GM19468 (cell line): ENCODE results near the gene KCNQ5.
"Not testable (repeated sequence)": the region's sequence is repeated elsewhere in the genome, so short reads cannot be mapped to it uniquely, and the experiment has no call there.

Experiments
- ATAC-seq: cut with Tn5 transposase; IDR thresholded peaks from one replicate; pipeline ENCODE4 v1.9.1; 2021; ENCODE audit warnings: mild to moderate bottlenecking, moderate library complexity, moderate number of reproducible peaks; ENCODE audit not compliant: unreplicated experiment; ENCODE audit errors: extremely low read depth

The KCNQ5 gene

DNA sequence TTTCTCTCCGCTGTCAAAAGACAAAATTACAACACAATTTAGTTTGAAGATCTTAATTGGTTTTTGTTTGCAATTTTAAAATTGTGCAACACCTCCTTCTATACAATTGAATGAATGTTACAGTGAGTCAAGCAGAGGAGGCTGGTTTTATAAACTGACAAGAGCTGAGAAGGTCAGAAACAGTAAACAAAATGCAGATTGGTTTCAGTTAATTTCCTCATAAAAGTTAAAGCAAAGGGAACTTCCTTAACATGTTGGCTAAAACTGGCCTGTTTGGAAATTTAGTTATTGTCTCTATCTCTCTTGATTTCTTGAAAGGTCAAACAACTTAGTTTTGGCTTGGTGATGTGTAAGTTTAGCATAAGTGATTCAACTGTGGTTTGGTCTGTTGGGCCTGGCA is 581.2 kb downstream of the KCNQ5 start:
- ATAC-seq: no peak

GRCh38 chr6:73204252-73204651 is 582.4 kb downstream of the KCNQ5 start:
- no peak for ATAC-seq

GRCh38 chr6:73207221-73207837 is 585.5 kb downstream of the KCNQ5 start:
- ATAC-seq: no peak

- ATAC-seq: no peak
Observed at GRCh38 chr6:73209117-73209516, 587.3 kb downstream of the KCNQ5 start.

GRCh38 chr6:73216859-73217258 is 595.0 kb downstream of the KCNQ5 start:
- no peak for ATAC-seq

DNA sequence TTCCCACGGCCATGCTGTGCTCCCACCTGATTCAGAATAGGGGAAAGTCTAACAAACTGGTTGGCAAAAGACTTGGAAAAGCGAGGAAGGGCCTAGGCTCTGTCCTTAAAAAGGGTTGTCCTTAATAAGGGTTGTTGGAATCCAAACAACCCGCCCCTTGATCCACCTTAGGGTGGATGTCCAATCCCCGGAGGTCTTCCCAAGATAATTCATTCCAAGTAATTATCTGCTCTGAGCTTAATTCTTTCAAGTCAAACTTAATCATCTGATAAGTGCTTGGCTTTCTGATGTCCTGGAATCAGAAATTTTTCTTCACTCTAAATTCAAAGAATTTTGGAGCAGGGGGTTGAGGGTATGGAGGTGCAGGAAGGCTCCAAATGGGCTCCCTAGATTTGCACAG is 603.5 kb downstream of the KCNQ5 start, which contains the start of gene KHDC1L:
TSS of gene KHDC1L (minus strand) at position 101 of the 400 bp plus-strand sequence. CDS start at position 13, 88 bp downstream.
- no peak for ATAC-seq

DNA sequence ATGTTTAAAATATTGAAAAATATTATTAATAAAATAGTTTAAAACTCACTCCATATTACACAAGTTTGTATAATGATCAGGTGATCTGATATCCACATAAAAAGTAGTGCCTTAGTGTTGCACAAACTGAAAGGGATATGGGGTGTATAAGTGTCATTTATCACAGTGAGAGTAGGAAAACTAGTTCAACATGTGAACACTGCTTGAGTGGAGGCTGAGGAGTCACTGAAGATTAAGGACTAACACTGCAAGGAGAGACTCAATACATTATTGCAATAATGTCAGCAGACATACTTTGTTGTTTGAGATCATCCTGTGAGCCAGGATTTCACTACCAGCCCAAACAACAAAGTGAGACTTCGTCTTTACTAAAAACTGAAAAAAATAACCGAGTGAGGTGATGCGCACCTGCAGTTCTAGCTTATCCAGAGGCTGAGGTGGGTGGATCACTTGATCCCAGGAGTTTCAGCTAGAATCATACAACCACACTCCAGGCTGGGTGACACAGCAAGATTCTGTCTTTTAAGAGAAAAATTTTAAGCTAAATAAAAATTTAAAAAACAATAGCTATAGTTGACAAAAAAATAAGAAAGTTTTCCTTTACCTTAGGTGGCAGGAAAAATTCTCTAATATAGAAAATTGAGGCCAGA is 605.9 kb downstream of the KCNQ5 start:
- ATAC-seq: no peak

- no peak for ATAC-seq
Observed at GRCh38 chr6:73231986-73232391, 610.1 kb downstream of the KCNQ5 start.

- no peak for ATAC-seq
Observed at GRCh38 chr6:73233048-73233447, 611.2 kb downstream of the KCNQ5 start.

GRCh38 chr6:73233971-73234370 is 612.1 kb downstream of the KCNQ5 start:
- ATAC-seq: not testable (repeated sequence)

- no peak for ATAC-seq
Observed at GRCh38 chr6:73234733-73235132, 612.9 kb downstream of the KCNQ5 start.

DNA sequence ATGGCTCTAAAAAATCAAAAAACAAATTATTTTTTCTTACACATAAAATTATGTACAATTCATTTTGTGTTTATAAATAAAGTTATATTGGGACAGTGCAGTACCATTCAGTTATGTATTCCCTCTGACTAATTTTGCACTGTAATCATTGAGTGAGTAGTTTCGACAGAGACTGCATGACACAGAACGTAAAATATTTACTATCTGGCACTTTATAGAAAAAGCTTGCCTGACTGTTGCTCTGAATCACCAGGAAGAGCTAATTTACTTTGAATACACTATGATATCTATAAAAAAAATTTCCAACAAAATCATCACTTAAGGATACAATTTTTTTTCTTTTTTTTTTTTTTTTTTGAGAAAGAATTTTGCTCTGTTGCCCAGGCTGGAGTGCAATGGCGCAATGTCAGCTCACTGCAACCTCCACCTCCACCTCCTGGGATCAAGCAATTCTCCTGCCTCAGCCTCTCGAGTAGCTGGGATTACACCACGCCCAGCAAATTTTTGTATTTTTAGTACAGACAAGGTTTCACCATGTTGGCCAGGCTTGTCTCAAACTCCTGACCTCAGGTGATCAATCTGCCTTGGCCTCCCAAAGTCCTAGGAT is 614.4 kb downstream of the KCNQ5 start:
- no peak for ATAC-seq

GRCh38 chr6:73240730-73241129 is 618.9 kb downstream of the KCNQ5 start:
- ATAC-seq: no peak

- no peak for ATAC-seq
Observed at GRCh38 chr6:73242001-73242400, 620.1 kb downstream of the KCNQ5 start.
